T-helper 1 cell treated with Interleukin-12 subunit alpha and Interleukin-12 subunit beta and Interleukin-4 antibody, amounts not matched to agents 30 μg/mL and 1 μg/mL, for 36 hours (primary cell): ENCODE results near the gene FBXL7.

Source experiments
- H3K27ac Mint-ChIP-seq: one replicate; pipeline ENCODE4 v1.8.0; 2021; ENCODE audit warnings: mild to moderate bottlenecking, mixed read lengths
- H3K27me3 Mint-ChIP-seq: one replicate; pipeline ENCODE4 v1.8.0; 2021; ENCODE audit warnings: low read depth, mixed read lengths
- H3K36me3 Mint-ChIP-seq: one replicate; pipeline ENCODE4 v1.8.0; 2021; ENCODE audit warnings: low read depth, mixed read lengths
- H3K4me1 Mint-ChIP-seq: one replicate; pipeline ENCODE4 v1.8.0; 2021; ENCODE audit warnings: low read depth, mixed read lengths
- H3K4me3 Mint-ChIP-seq: one replicate; pipeline ENCODE4 v1.8.0; 2021; ENCODE audit warnings: mild to moderate bottlenecking, moderate library complexity, mixed read lengths
- H3K9me3 Mint-ChIP-seq: one replicate; pipeline ENCODE4 v1.8.0; 2021; ENCODE audit warnings: mixed read lengths

FBXL7 gene

DNA sequence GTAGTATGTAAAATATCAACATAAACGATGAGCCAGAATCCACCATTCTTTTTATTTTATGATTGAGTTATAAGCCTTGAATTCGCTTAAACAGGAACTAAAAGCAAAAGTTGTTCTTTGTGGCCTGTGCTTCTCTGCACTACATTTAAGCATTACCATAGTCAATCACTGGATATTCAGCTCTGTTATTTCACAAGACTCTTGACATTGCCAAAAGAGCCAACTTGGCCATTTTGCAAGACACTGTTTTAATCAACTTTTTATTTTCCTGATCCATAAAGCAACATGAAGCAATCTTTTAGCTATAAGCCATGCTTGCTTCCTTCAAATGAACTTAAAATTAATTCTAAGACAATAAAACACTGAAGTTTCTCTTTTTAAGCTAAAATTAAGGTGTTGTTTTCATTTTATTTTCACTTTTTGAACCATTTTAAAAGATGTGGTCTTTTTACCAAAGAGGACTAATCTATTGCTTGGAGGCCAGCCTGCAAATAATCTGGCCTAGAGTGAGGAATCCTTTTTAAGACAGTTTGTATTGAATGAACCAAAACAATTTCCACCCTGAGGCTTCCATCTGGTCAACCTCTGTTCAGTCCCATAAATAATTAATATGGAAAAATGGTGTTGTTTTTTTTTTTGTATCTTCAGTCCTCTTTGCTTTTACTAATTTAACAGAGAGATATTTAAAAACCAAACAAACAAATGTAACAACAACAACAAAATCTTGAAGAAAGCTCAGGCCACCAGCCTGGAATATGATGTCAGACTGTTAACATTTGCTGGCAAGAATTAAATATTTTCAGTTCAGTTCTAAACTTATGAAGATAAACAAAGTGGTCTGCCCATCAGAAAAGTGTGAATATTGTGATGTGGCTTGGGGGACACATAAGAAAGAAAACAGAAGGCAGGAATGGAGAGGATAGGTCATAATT lies 405.2 kb downstream of the FBXL7 start:
- Mint-ChIP-seq H3K4me1 (no peaks in the 10 kb centered on the region), H3K27me3 (no peaks in the 10 kb centered on the region), H3K36me3 (no peaks in the 10 kb centered on the region), H3K9me3 (no peaks in the 10 kb centered on the region), H3K4me3 (no peak overlapping the region), H3K27ac (no peak overlapping the region)

DNA sequence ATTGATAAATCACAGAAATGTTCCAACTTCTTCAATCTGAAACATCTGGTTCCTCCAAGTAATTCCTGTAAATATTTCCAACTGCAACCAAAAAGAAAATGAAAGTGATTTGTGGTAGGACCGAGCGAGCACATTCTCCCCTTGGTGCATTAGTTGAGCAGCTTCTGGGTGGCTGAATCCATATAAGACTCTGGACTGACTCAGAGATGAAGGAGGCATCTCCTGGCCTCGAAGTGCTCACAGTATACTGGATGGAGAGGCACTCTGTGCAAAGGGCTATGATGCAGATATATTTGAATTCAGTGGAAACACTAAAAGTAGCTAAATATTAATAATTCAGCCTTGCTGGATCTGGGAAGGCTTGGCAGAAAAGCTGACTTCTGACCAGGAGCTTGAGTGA lies 414.7 kb downstream of the FBXL7 start:
- no peaks in the 10 kb centered on the region for H3K27me3 Mint-ChIP-seq
- no peaks in the 10 kb centered on the region for H3K4me1 Mint-ChIP-seq
- no peaks in the 10 kb centered on the region for H3K36me3 Mint-ChIP-seq
- H3K9me3 Mint-ChIP-seq = peaks cover 10% of the 10 kb centered on the region
- H3K4me3 Mint-ChIP-seq = no peak overlapping the region
- H3K27ac Mint-ChIP-seq = no peak overlapping the region

- H3K4me3 Mint-ChIP-seq = no peak overlapping the region
- no peaks in the 10 kb centered on the region for H3K27me3 Mint-ChIP-seq
- H3K36me3 Mint-ChIP-seq = no peaks in the 10 kb centered on the region
- H3K27ac Mint-ChIP-seq = no peak overlapping the region
- H3K4me1 Mint-ChIP-seq = no peaks in the 10 kb centered on the region
- no peaks in the 10 kb centered on the region for H3K9me3 Mint-ChIP-seq
Observed at GRCh38 chr5:15926586-15926985, 426.6 kb downstream of the FBXL7 start.

- Mint-ChIP-seq H3K9me3 (peaks cover 4% of the 10 kb centered on the region), H3K27ac (no peak overlapping the region), H3K4me1 (no peaks in the 10 kb centered on the region), H3K27me3 (no peaks in the 10 kb centered on the region), H3K36me3 (no peaks in the 10 kb centered on the region), H3K4me3 (no peak overlapping the region)
Observed at GRCh38 chr5:15927710-15928380, 427.9 kb downstream of the FBXL7 start.

GRCh38 chr5:15929611-15930263 lies 429.8 kb downstream of the FBXL7 start:
- Mint-ChIP-seq H3K4me1 (no peaks in the 10 kb centered on the region), H3K27ac (no peak overlapping the region), H3K27me3 (no peaks in the 10 kb centered on the region), H3K36me3 (no peaks in the 10 kb centered on the region), H3K9me3 (peaks cover 10% of the 10 kb centered on the region), H3K4me3 (no peak overlapping the region)

GRCh38 chr5:15932066-15932465 lies 432.1 kb downstream of the FBXL7 start:
- Mint-ChIP-seq H3K4me3 (no peak overlapping the region), H3K4me1 (no peaks in the 10 kb centered on the region), H3K36me3 (no peaks in the 10 kb centered on the region), H3K27ac (no peak overlapping the region), H3K9me3 (peaks cover 17% of the 10 kb centered on the region), H3K27me3 (no peaks in the 10 kb centered on the region)

GRCh38 chr5:15933259-15934207 lies 433.6 kb downstream of the FBXL7 start:
- peaks cover 27% of the 10 kb centered on the region for H3K9me3 Mint-ChIP-seq
- H3K36me3 Mint-ChIP-seq = no peaks in the 10 kb centered on the region
- H3K4me3 Mint-ChIP-seq = no peak overlapping the region
- H3K27me3 Mint-ChIP-seq = no peaks in the 10 kb centered on the region
- H3K4me1 Mint-ChIP-seq = no peaks in the 10 kb centered on the region
- H3K27ac Mint-ChIP-seq = no peak overlapping the region

DNA sequence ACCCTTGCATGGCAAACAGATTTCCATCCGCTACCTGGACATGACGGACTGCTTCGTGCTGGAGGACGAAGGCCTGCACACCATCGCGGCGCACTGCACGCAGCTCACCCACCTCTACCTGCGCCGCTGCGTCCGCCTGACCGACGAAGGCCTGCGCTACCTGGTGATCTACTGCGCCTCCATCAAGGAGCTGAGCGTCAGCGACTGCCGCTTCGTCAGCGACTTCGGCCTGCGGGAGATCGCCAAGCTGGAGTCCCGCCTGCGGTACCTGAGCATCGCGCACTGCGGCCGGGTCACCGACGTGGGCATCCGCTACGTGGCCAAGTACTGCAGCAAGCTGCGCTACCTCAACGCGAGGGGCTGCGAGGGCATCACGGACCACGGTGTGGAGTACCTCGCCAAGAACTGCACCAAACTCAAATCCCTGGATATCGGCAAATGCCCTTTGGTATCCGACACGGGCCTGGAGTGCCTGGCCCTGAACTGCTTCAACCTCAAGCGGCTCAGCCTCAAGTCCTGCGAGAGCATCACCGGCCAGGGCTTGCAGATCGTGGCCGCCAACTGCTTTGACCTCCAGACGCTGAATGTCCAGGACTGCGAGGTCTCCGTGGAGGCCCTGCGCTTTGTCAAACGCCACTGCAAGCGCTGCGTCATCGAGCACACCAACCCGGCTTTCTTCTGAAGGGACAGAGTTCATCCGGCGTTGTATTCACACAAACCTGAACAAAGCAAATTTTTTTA lies 436.7 kb downstream of the FBXL7 start:
- Mint-ChIP-seq H3K4me3 (no peak overlapping the region), H3K36me3 (no peaks in the 10 kb centered on the region), H3K4me1 (no peaks in the 10 kb centered on the region), H3K27ac (no peak overlapping the region), H3K9me3 (peaks cover 31% of the 10 kb centered on the region), H3K27me3 (no peaks in the 10 kb centered on the region)

- no peaks in the 10 kb centered on the region for H3K4me1 Mint-ChIP-seq
- H3K27ac Mint-ChIP-seq = no peak overlapping the region
- no peak overlapping the region for H3K4me3 Mint-ChIP-seq
- peaks cover 28% of the 10 kb centered on the region for H3K9me3 Mint-ChIP-seq
- no peaks in the 10 kb centered on the region for H3K36me3 Mint-ChIP-seq
- H3K27me3 Mint-ChIP-seq = no peaks in the 10 kb centered on the region
Observed at GRCh38 chr5:15937708-15938107, 437.7 kb downstream of the FBXL7 start.

DNA sequence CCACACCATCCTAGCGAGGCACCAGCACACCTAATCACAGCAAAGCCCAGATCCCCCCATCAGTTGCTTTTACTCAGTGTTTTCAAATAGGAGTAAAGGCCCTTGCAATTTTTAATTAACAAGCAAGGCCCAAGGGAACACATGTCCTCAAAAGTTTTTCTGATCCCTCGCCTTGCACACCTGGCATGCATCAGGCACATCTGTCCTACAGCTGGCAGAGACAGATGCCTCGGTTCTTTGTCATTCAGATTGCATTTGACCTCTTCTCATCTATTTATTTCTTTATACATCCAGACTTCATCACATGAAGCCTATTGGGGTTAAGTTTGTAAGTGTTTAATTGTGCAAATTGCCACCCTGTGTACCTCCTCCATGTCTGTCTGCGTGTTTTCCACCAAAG lies 438.2 kb downstream of the FBXL7 start:
- Mint-ChIP-seq H3K27ac (no peak overlapping the region), H3K27me3 (no peaks in the 10 kb centered on the region), H3K9me3 (peaks cover 24% of the 10 kb centered on the region), H3K36me3 (no peaks in the 10 kb centered on the region), H3K4me1 (no peaks in the 10 kb centered on the region), H3K4me3 (no peak overlapping the region)

GRCh38 chr5:15938961-15939360 lies 439.0 kb downstream of the FBXL7 start:
- Mint-ChIP-seq H3K4me1 (no peaks in the 10 kb centered on the region), H3K27me3 (no peaks in the 10 kb centered on the region), H3K4me3 (no peak overlapping the region), H3K36me3 (no peaks in the 10 kb centered on the region), H3K9me3 (peaks cover 24% of the 10 kb centered on the region), H3K27ac (no peak overlapping the region)

DNA sequence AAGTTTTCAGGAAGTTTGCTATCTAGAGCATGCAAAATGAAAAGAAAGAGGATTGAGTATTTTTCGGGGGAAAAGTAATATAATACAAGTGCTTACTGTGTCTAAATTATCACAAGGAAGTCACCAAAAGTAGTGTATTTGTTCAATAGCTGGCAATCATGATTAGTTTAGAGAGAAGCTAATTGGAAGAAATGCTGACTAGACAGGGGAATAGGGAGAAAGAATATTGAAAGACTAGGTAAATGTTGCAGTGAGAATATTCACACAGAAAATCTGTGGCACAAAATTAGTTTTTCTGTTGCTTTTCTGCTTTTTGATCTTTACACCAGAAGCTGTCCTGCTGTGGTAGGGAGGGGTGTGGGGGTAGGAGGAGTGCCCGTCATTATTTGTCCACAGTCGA lies 440.9 kb downstream of the FBXL7 start:
- peaks cover 16% of the 10 kb centered on the region for H3K9me3 Mint-ChIP-seq
- no peak overlapping the region for H3K27ac Mint-ChIP-seq
- no peaks in the 10 kb centered on the region for H3K4me1 Mint-ChIP-seq
- no peaks in the 10 kb centered on the region for H3K27me3 Mint-ChIP-seq
- no peak overlapping the region for H3K4me3 Mint-ChIP-seq
- H3K36me3 Mint-ChIP-seq = no peaks in the 10 kb centered on the region

DNA sequence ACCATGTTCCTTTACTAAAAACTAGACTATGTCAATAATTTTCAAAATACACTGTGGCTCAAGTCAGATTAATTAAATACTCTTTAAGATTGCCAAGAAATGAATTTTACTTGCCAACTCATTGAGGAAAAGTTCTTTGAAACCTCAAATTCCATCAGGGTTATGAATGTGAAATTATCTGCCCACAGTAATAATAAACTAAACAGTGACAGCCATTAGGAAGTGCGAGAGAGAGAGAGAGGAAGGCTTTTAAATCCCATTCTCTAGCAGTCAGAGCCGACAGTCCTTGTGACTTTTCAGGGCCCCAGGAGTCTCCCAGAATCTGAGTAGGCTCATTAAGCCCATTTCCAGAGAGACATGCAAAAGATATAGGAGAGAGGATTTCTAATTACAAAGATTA lies 443.5 kb downstream of the FBXL7 start:
- peaks cover 8% of the 10 kb centered on the region for H3K9me3 Mint-ChIP-seq
- no peaks in the 10 kb centered on the region for H3K36me3 Mint-ChIP-seq
- H3K27me3 Mint-ChIP-seq = no peaks in the 10 kb centered on the region
- H3K4me3 Mint-ChIP-seq = no peak overlapping the region
- no peaks in the 10 kb centered on the region for H3K4me1 Mint-ChIP-seq
- H3K27ac Mint-ChIP-seq = no peak overlapping the region
